ENCODE measurements around the gene MINDY3. TPM values are rescaled to one million over a fixed set of nuclear protein-coding genes. Genes with fewer than 3 reads are reported as not detected.

Gene MINDY3
- total and polyA plus RNA-seq, 12 donors, result 10.8 to 26.0 (median 22.2) TPM

GRCh38 chr10:15817409-15818046 is 42.8 kb downstream of the MINDY3 start:
- TF ChIP-seq, protein P1, sequence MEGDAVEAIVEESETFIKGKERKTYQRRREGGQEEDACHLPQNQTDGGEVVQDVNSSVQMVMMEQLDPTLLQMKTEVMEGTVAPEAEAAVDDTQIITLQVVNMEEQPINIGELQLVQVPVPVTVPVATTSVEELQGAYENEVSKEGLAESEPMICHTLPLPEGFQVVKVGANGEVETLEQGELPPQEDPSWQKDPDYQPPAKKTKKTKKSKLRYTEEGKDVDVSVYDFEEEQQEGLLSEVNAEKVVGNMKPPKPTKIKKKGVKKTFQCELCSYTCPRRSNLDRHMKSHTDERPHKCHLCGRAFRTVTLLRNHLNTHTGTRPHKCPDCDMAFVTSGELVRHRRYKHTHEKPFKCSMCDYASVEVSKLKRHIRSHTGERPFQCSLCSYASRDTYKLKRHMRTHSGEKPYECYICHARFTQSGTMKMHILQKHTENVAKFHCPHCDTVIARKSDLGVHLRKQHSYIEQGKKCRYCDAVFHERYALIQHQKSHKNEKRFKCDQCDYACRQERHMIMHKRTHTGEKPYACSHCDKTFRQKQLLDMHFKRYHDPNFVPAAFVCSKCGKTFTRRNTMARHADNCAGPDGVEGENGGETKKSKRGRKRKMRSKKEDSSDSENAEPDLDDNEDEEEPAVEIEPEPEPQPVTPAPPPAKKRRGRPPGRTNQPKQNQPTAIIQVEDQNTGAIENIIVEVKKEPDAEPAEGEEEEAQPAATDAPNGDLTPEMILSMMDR (IDR thresholded peaks at IDR 0.05), result no peak
- no peaks in the 10 kb centered on the region for H3K9me3 ChIP-seq
- 45 to 66% methylated on average over 3 of the region's 3 CpGs for WGBS, 2 donors
- ATAC-seq, result peak in 1 of 8 donors; percentile 12
- peaks cover 0 to 38% (median 19%) of the 10 kb centered on the region in 9 donors for H3K4me1 ChIP-seq
- H3K4me3 ChIP-seq, result no peak overlapping the region
- intact Hi-C loops (cut with DNase I), result no loop called here
- no peak for DNase-seq
- H3K27ac ChIP-seq, result peak overlapping the region in 1 of 10 donors; percentile 18
- peaks cover 0 to 56% (median 5%) of the 10 kb centered on the region in 9 donors for H3K36me3 ChIP-seq
- no peaks in the 10 kb centered on the region for H3K27me3 ChIP-seq

DNA sequence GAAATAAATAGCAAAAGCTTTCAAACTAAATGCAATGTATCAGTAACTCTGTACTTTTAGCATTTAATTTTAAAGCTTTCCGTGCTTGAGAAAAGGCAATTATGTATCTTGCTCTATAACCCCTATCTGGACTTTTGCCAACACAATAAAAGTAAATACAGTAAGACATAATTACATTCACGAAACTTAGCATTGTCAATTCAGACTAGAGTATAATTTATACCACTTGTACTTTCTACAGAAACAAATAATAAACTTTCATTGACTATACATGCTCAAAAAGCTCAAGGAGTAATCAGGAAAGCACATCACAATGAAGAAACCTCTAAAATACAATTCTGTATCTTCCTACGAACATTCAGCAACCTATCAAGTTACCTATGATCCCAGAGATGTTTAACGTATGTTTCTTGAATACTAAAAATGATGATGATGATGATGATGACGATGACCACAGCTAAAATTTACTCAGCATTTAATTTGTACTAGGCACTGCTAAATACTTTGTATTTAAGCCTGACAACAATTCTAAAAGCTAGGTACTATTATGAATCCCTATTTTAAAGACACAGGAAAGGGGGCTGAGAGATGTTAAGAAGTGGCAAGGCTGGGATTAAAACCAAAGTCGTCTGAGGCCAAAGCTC is 44.9 kb downstream of the MINDY3 start:
- TF ChIP-seq, protein P1 (IDR thresholded peaks at IDR 0.05), result no peak
- intact Hi-C loops (cut with DNase I), result no loop called here
- H3K27ac ChIP-seq, result peak overlapping the region in 3 of 10 donors; percentile 23 to 37 (median 32)
- 77 to 78% methylated on average over 6 of the region's 6 CpGs for WGBS, 2 donors
- no peak overlapping the region for H3K4me3 ChIP-seq
- peaks cover 0 to 40% (median 5%) of the 10 kb centered on the region in 9 donors for H3K36me3 ChIP-seq
- H3K4me1 ChIP-seq, result peaks cover 0 to 27% (median 9%) of the 10 kb centered on the region in 9 donors
- DNase-seq (no peak), ATAC-seq (no peak)
- no peaks in the 10 kb centered on the region for H3K27me3 ChIP-seq
- H3K9me3 ChIP-seq, result no peaks in the 10 kb centered on the region

DNA sequence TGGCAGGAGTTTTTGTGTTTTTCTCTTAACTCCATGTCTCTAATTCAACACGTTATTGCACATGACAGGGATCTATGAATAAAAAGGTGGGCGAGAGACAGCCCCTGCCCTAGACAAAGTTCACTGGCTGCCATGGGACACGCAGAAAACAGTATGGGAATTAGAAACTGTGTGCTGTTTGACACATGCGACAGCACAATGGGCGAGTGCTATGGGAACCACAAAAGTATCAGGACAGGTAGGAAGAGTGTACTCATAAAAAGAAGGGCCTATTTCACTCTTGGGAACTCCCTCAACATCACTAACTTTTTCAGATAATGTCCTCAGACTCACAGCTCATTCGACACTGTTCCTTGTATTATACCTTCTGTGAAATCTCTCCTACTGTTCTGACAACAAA is 45.7 kb downstream of the MINDY3 start:
- no peak for ATAC-seq
- H3K4me3 ChIP-seq, result no peak overlapping the region
- H3K36me3 ChIP-seq, result peaks cover 0 to 36% (median under 1%) of the 10 kb centered on the region in 9 donors
- peaks cover 0 to 27% (median 9%) of the 10 kb centered on the region in 9 donors for H3K4me1 ChIP-seq
- no peaks in the 10 kb centered on the region for H3K27me3 ChIP-seq
- H3K9me3 ChIP-seq, result no peaks in the 10 kb centered on the region
- no peak for DNase-seq
- intact Hi-C loops (cut with DNase I), result no loop called here
- peak overlapping the region in 1 of 10 donors; percentile 32 for H3K27ac ChIP-seq
- WGBS, 2 donors, result 88 to 89% methylated on average over 6 of the region's 6 CpGs
- TF ChIP-seq, protein P1 (IDR thresholded peaks at IDR 0.05), result no peak

GRCh38 chr10:15813415-15813814 is 46.9 kb downstream of the MINDY3 start:
- Histone ChIP-seq H3K9me3 (no peaks in the 10 kb centered on the region), H3K4me1 (peaks cover 0 to 27% (median 9%) of the 10 kb centered on the region in 9 donors), H3K4me3 (no peak overlapping the region), H3K27me3 (no peaks in the 10 kb centered on the region), H3K36me3 (peaks cover 0 to 43% (median 5%) of the 10 kb centered on the region in 9 donors), H3K27ac (no peak overlapping the region)
- 78 to 79% methylated on average over 3 of the region's 3 CpGs for WGBS, 2 donors
- peak in 2 of 8 donors; percentile 24 to 69 for ATAC-seq
- intact Hi-C loops (cut with DNase I), result no loop called here
- DNase-seq, result no peak
- TF ChIP-seq, protein P1 (IDR thresholded peaks at IDR 0.05), result no peak
